Tibial artery (tissue), 4 donors: ENCODE measurements around the gene USF2.
"Not testable (repeated sequence)": the region's sequence is repeated elsewhere in the genome, so short reads cannot be mapped to it uniquely, and the experiment has no call there.

Source experiments
- DNase-seq, 2 donors: peaks; one replicate each; pipeline ENCODE4 v3.0.0-alpha.2; 2019
- H3K27ac ChIP-seq, 2 donors: fragments of 200-600 bp; sonication (generic) in 1 of 2; 1 replicate in 1 of 2; 2 replicates in 1 of 2; pipeline ENCODE4 v1.5.1; 2018 to 2019; ENCODE audit warnings: mild to moderate bottlenecking in 1 of 2
- H3K27me3 ChIP-seq, 2 donors: fragments of 200-600 bp; sonication (generic) in 1 of 2; one replicate each; pipeline versions ENCODE4 v1.5.1 to v1.6.0; 2016 to 2019
- H3K36me3 ChIP-seq, 3 donors: fragments of 200-600 bp; sonication (generic) in 2 of 3; one replicate each; pipeline ENCODE4 v1.5.1; 2016 to 2019; ENCODE audit warnings: mild to moderate bottlenecking in 2 of 3
- H3K4me1 ChIP-seq, 4 donors: fragments of 200-600 bp; sonication (generic) in 2 of 4; 1 replicate in 3 of 4; 2 replicates in 1 of 4; pipeline ENCODE4 v1.5.1; 2016 to 2019
- H3K4me3 ChIP-seq, 2 donors: fragments of 200-600 bp; sonication (generic) in 1 of 2; 1 replicate in 1 of 2; 2 replicates in 1 of 2; pipeline ENCODE4 v1.5.1; 2018 to 2019; ENCODE audit warnings: mild to moderate bottlenecking in 2 of 2
- H3K9me3 ChIP-seq, 3 donors: fragments of 200-600 bp; sonication (generic) in 1 of 3; one replicate each; pipeline ENCODE4 v1.5.1; 2016 to 2019
- CTCF ChIP-seq, 2 experiments: fragments of 200-600 bp in 1 of 2; fragments of 450-650 bp in 1 of 2; IDR thresholded peaks; one replicate each; pipeline ENCODE4 v1.5.1; 2017 to 2019; ENCODE audit warnings: antibody characterized with exemption in 2 of 2, mild to moderate bottlenecking in 1 of 2, moderate library complexity in 1 of 2
- intact Hi-C: fragments of 100-400 bp; cut with DNase I; formaldehyde crosslinking; loops from one replicate; pipeline ENCODE4 v1.15.0; 2023; ENCODE audit warnings: low total_unique reads

The USF2 gene

GRCh38 chr19:35228177-35228930 lies 40.4 kb upstream of the USF2 start, which contains the start of gene FAM187B:
TSS of gene FAM187B (minus strand) at chr19:35228739. CDS start at chr19:35228680, 59 bp downstream.
- no peak for DNase-seq
- H3K27ac ChIP-seq, result no peak within 1 kb of the TSS
- no peaks in the 10 kb centered on the region for H3K4me1 ChIP-seq
- H3K4me3 ChIP-seq, result no peak within 1 kb of the TSS
- no peaks in the 10 kb centered on the region for H3K9me3 ChIP-seq
- peaks cover 0 to 39% of the 10 kb centered on the region in 2 donors for H3K27me3 ChIP-seq
- intact Hi-C loops, result no loop called here
- TF ChIP-seq CTCF (IDR thresholded peaks at IDR 0.05), result no peak
- no peaks in the 10 kb centered on the region for H3K36me3 ChIP-seq

- Histone ChIP-seq H3K27ac (no peak overlapping the region), H3K9me3 (no peaks in the 10 kb centered on the region), H3K4me3 (no peak overlapping the region), H3K36me3 (no peaks in the 10 kb centered on the region), H3K27me3 (peaks cover 0 to 34% of the 10 kb centered on the region in 2 donors), H3K4me1 (no peaks in the 10 kb centered on the region)
- no peak for DNase-seq
- TF ChIP-seq CTCF (IDR thresholded peaks at IDR 0.05), result no peak
- intact Hi-C loops, result no loop called here
Observed at GRCh38 chr19:35229601-35230000, 39.2 kb upstream of the USF2 start.

- no peak for TF ChIP-seq CTCF (IDR thresholded peaks at IDR 0.05)
- Histone ChIP-seq H3K9me3 (no peaks in the 10 kb centered on the region), H3K36me3 (no peaks in the 10 kb centered on the region), H3K27me3 (peaks cover 0 to 16% of the 10 kb centered on the region in 2 donors), H3K4me3 (no peak overlapping the region), H3K27ac (no peak overlapping the region), H3K4me1 (no peaks in the 10 kb centered on the region)
- DNase-seq, result no peak
- intact Hi-C loops, result no loop called here
Observed at GRCh38 chr19:35231956-35232645, 36.7 kb upstream of the USF2 start.

- intact Hi-C loops, result no loop called here
- Histone ChIP-seq H3K27me3 (peaks cover 0 to 10% of the 10 kb centered on the region in 2 donors), H3K4me1 (no peaks in the 10 kb centered on the region), H3K27ac (no peak overlapping the region), H3K4me3 (no peak overlapping the region), H3K9me3 (no peaks in the 10 kb centered on the region), H3K36me3 (no peaks in the 10 kb centered on the region)
- TF ChIP-seq CTCF (IDR thresholded peaks at IDR 0.05), result no peak
- DNase-seq, result no peak
Observed at GRCh38 chr19:35232912-35233311, 35.9 kb upstream of the USF2 start.

- no peak for DNase-seq
Observed at GRCh38 chr19:35236638-35237400, 31.9 kb upstream of the USF2 start.

GRCh38 chr19:35239597-35239996 lies 29.2 kb upstream of the USF2 start:
- H3K27ac ChIP-seq, intact Hi-C loops: not testable (repeated sequence)

More at GRCh38 chr19:35236638-35237400, 31.9 kb upstream of the USF2 start:
- no peaks in the 10 kb centered on the region for H3K36me3 ChIP-seq
- H3K27ac ChIP-seq, result no peak overlapping the region
- H3K27me3 ChIP-seq, result peaks cover 0 to 24% of the 10 kb centered on the region in 2 donors
- no peak for TF ChIP-seq CTCF (IDR thresholded peaks at IDR 0.05)
- H3K9me3 ChIP-seq, result peaks cover 0 to 5% (median 0%) of the 10 kb centered on the region in 3 donors
- H3K4me1 ChIP-seq, result no peaks in the 10 kb centered on the region
- intact Hi-C loops, result no loop called here
- H3K4me3 ChIP-seq, result no peak overlapping the region

More at GRCh38 chr19:35239597-35239996, 29.2 kb upstream of the USF2 start:
- not testable (repeated sequence) for H3K36me3 ChIP-seq, H3K4me3 ChIP-seq, H3K4me1 ChIP-seq, DNase-seq, H3K9me3 ChIP-seq
- H3K27me3 ChIP-seq, result peaks cover 0 to 20% of the 10 kb centered on the region in 2 donors
